HepG2 (cell line): ENCODE data around the gene COBL. TPM values are rescaled to one million over a fixed set of nuclear protein-coding genes. Genes with fewer than 3 reads are reported as not detected.

ENCODE experiments used
- ATAC-seq: fragments of 200-7000 bp; cut with Tn5 transposase; 3 replicates; pipeline ENCODE4 v1.9.1; 2020; ENCODE audit warnings: mild to moderate bottlenecking, moderate library complexity
- BruUV-seq: library from RNA; stranded (reverse); fragments of 400-500 nt; replicated peaks from 2 replicates; lab custom pipeline; 2021; lab: Mats Ljungman, UMichigan
- CTCF ChIA-PET: fragments of 300-600 bp; formaldehyde crosslinking; extraction: SDS; loops from one replicate; lab custom pipeline; 2021; ENCODE audit warnings: low total read pairs, inconsistent platforms, low intra/inter-chr PET ratio; lab: Yijun Ruan, JAX
- POLR2A ChIA-PET: fragments of 350-600 bp; sonication (Branson Sonifier 250); formaldehyde crosslinking; loops from one replicate; lab custom pipeline; 2020; ENCODE audit warnings: antibody characterized with exemption, inconsistent platforms; lab: Yijun Ruan, JAX
- DNase-seq: peaks from one replicate; pipeline ENCODE4 v3.0.0-alpha.2; 2015; ENCODE audit warnings: low spot score
- FAIRE-seq: peaks from 3 replicates; lab custom pipeline; 2011; peaks lifted over from hg19 to GRCh38; lab: Jason Lieb, UNC
- H2AFZ ChIP-seq: one replicate; pipeline ENCODE4 v1.6.1; 2011; ENCODE audit warnings: low read length, inconsistent platforms
- H3K27ac ChIP-seq: fragments of 300-600 bp; 3 replicates; pipeline ENCODE4 v1.8.0; 2011; ENCODE audit warnings: mixed run types, mild to moderate bottlenecking, mixed read lengths, low read length, inconsistent platforms; ENCODE audit not compliant: insufficient read depth; ENCODE audit errors: extremely low read length
- H3K27me3 ChIP-seq, 2 experiments: fragments of 200-600 bp in 1 of 2; 2 replicates in 1 of 2; 3 replicates in 1 of 2; pipeline versions ENCODE4 v1.6.0 to v1.8.0; 2011; ENCODE audit warnings: low read length in 2 of 2, mild to moderate bottlenecking in 2 of 2, moderate library complexity in 2 of 2, inconsistent platforms in 1 of 2; ENCODE audit not compliant: insufficient read depth in 2 of 2, control insufficient read depth in 1 of 2
- H3K36me3 ChIP-seq, 2 experiments: fragments of 200-600 bp in 1 of 2; replicated peaks in 1 of 2; 2 replicates in 1 of 2; 3 replicates in 1 of 2; pipeline versions ENCODE4 v1.5.1 to v1.8.0; 2011; ENCODE audit warnings: low read length in 2 of 2, inconsistent platforms in 1 of 2; ENCODE audit not compliant: insufficient read depth in 2 of 2, control insufficient read depth in 1 of 2
- H3K4me1 ChIP-seq: 2 replicates; pipeline ENCODE4 v1.5.1; 2012; ENCODE audit warnings: low read length, inconsistent platforms; ENCODE audit not compliant: insufficient read depth
- H3K4me2 ChIP-seq: 2 replicates; pipeline ENCODE4 v1.6.0; 2011; ENCODE audit warnings: low read depth, low read length, inconsistent platforms
- H3K4me3 ChIP-seq, 3 experiments: fragments of 200-600 bp in 1 of 3; sonication (generic), shearing (Covaris generic) in 1 of 3; replicated peaks in 1 of 3; 2 replicates each; pipeline ENCODE4 v1.5.1; 2011 to 2016; ENCODE audit warnings: low read length in 3 of 3, inconsistent platforms in 2 of 3, low read depth in 2 of 3, mild to moderate bottlenecking in 2 of 3, control low read depth in 1 of 3, mixed read lengths in 1 of 3; ENCODE audit not compliant: insufficient read depth in 1 of 3
- H3K79me2 ChIP-seq: one replicate; pipeline ENCODE4 v1.6.1; 2011; ENCODE audit warnings: low read length, inconsistent platforms; ENCODE audit not compliant: insufficient read depth
- H3K9ac ChIP-seq: 2 replicates; pipeline ENCODE4 v1.6.0; 2011; ENCODE audit warnings: mild to moderate bottlenecking, low read depth, low read length, inconsistent platforms; ENCODE audit not compliant: insufficient read depth
- H3K9me3 ChIP-seq: 2 replicates; pipeline ENCODE4 v1.5.1; 2012; ENCODE audit warnings: mild to moderate bottlenecking, low read length
- H4K20me1 ChIP-seq: 2 replicates; pipeline ENCODE4 v1.6.0; 2011; ENCODE audit warnings: inconsistent platforms, mild to moderate bottlenecking, low read length, moderate library complexity; ENCODE audit not compliant: insufficient read depth
- CC2D1A ChIP-seq: sonication (generic); formaldehyde crosslinking; IDR thresholded peaks from 2 replicates; pipeline ENCODE4 v1.8.1; 2023; ENCODE audit warnings: mild to moderate bottlenecking, missing genetic modification reagents
- CREB1 ChIP-seq, 2 experiments: fragments of 450-650 bp in 1 of 2; IDR thresholded peaks; 2 replicates each; pipeline ENCODE4 v1.6.1; 2016 to 2017; ENCODE audit warnings: control low read depth in 1 of 2, mild to moderate bottlenecking in 1 of 2, missing compliant biosample characterization in 1 of 2, missing genetic modification characterization in 1 of 2
- EZH2 ChIP-seq: conservative IDR thresholded peaks from 2 replicates; pipeline ENCODE4 v1.6.1; 2012; ENCODE audit warnings: mild to moderate bottlenecking, low read depth, low read length, moderate library complexity
- GRHL1 ChIP-seq: sonication (generic); formaldehyde crosslinking; conservative IDR thresholded peaks from 2 replicates; pipeline ENCODE4 v1.8.0; 2022; ENCODE audit warnings: missing genetic modification reagents
- KDM6A ChIP-seq: IDR thresholded peaks from 2 replicates; pipeline ENCODE4 v1.6.1; 2016; ENCODE audit warnings: low read depth
- MXD4 ChIP-seq: IDR thresholded peaks from 2 replicates; pipeline ENCODE4 v1.6.1; 2016; ENCODE audit warnings: mild to moderate bottlenecking, missing biosample characterization, missing genetic modification reagents
- SNRNP70 ChIP-seq: fragments of 200-400 bp; formaldehyde crosslinking; IDR thresholded peaks from 2 replicates; pipeline ENCODE4 v1.6.1; 2017; ENCODE audit warnings: mild to moderate bottlenecking, low read depth, low read length, moderate library complexity
- SP4 ChIP-seq: sonication (generic); formaldehyde crosslinking; IDR thresholded peaks from 2 replicates; pipeline ENCODE4 v1.8.1; 2023; ENCODE audit warnings: mild to moderate bottlenecking, missing genetic modification reagents
- ZBTB25 ChIP-seq: IDR thresholded peaks from 2 replicates; pipeline ENCODE4 v1.6.1; 2018; ENCODE audit warnings: missing genetic modification reagents
- ZFP36L2 ChIP-seq: sonication (generic); formaldehyde crosslinking; IDR thresholded peaks from 2 replicates; pipeline ENCODE4 v1.4.0; 2020; ENCODE audit warnings: missing genetic modification reagents
- ZFY ChIP-seq: sonication (generic); formaldehyde crosslinking; IDR thresholded peaks from 2 replicates; pipeline ENCODE4 v1.4.0; 2020; ENCODE audit warnings: missing genetic modification reagents
- ZNF256 ChIP-seq: sonication (generic); formaldehyde crosslinking; conservative IDR thresholded peaks from 2 replicates; pipeline ENCODE4 v1.4.0; 2020; ENCODE audit warnings: missing genetic modification reagents
- ZNF7 ChIP-seq: IDR thresholded peaks from 2 replicates; pipeline ENCODE4 v1.6.1; 2016; ENCODE audit warnings: missing biosample characterization, missing genetic modification reagents
- ZNF782 ChIP-seq: sonication (generic); formaldehyde crosslinking; IDR thresholded peaks from 2 replicates; pipeline ENCODE4 v1.4.0; 2020; ENCODE audit warnings: missing genetic modification reagents, mild to moderate bottlenecking, borderline replicate concordance
- WGBS: methylation state at CpG from one replicate; pipeline ENCODE4 v1.1.6; 2017; ENCODE audit warnings: low lambda C conversion rate; 5-methylcytosine and 5-hydroxymethylcytosine counted together
- in situ Hi-C: cut with HindIII; loops from 2 replicates; pipeline ENCODE4 v1.10.0; 2017; ENCODE audit warnings: low pct_unique_long_range_greater_than_20kb; ENCODE audit not compliant: extremely low pct_ligation_motif_present
- intact Hi-C: fragments of 100-400 bp; cut with micrococcal nuclease; formaldehyde crosslinking; loops from one replicate; pipeline ENCODE4 v1.10.0; 2022; ENCODE audit not compliant: unreplicated experiment
- polyA plus RNA-seq, 8 experiments: library from polyadenylated mRNA; depleted of rRNA in 3 of 8; stranded (reverse) in 7 of 8; unstranded in 1 of 8; fragments of >200 nt; fragmentation: Illumina TruSeq in 4 of 8; extraction: Trizol in 4 of 8; gene quantifications; 2 replicates each; pipeline versions ENCODE4 v1.2.1 to v1.2.3, GENCODE V29; 2011 to 2016; ENCODE audit warnings: low read depth in 4 of 8, missing spikeins in 1 of 8, mixed read lengths in 1 of 8; ENCODE audit not compliant: insufficient read depth in 1 of 8
- total RNA-seq, 5 experiments: library from RNA; depleted of rRNA; stranded (reverse); fragments of >200 nt; fragmentation: Illumina TruSeq; extraction: Trizol; gene quantifications; 2 replicates each; pipeline ENCODE4 v1.2.3, GENCODE V29; 2016; ENCODE audit warnings: low read depth in 1 of 5

COBL gene
- total and polyA plus RNA-seq, 2 of the 13 experiments (the other 11 are each of a cell fraction or from before 2014, with no cell fraction given): 3.8 to 4.9 TPM

GRCh38 chr7:51354434-51354833 is 37.8 kb upstream of the COBL start:
- no peak overlapping the region for H3K4me2 ChIP-seq
- in situ Hi-C loops (no loop called here), intact Hi-C loops (no loop called here)
- no peaks in the 10 kb centered on the region for H3K9me3 ChIP-seq
- ATAC-seq: no peak
- DNase-seq: no peak
- no peak overlapping the region for H3K4me3 ChIP-seq
- H3K79me2 ChIP-seq: no peaks in the 10 kb centered on the region
- H3K27ac ChIP-seq: no peak overlapping the region
- POLR2A ChIA-PET: no interaction called here
- H3K4me1 ChIP-seq: peaks cover 51% of the 10 kb centered on the region
- no peaks in the 10 kb centered on the region for H4K20me1 ChIP-seq
- TF ChIP-seq ZFP36L2 (CRISPR knock-in tag) (no peak), ZNF7 (CRISPR knock-in tag) (peak; percentile 87)
- no peak for FAIRE-seq
- no TSS peak for BruUV-seq
- no peaks in the 10 kb centered on the region for H3K36me3 ChIP-seq
- no peaks in the 10 kb centered on the region for H3K27me3 ChIP-seq
- H2AFZ ChIP-seq: no peak overlapping the region
- H3K9ac ChIP-seq: no peak overlapping the region
- CTCF ChIA-PET: no interaction called here
- WGBS: 56% methylated on average over 2 of the region's 2 CpGs

GRCh38 chr7:51352174-51353100 is 35.8 kb upstream of the COBL start:
- ChIA-PET POLR2A (no interaction called here), CTCF (no interaction called here)
- Histone ChIP-seq H3K9me3 (no peaks in the 10 kb centered on the region), H3K36me3 (no peaks in the 10 kb centered on the region), H2AFZ (no peak overlapping the region), H3K79me2 (no peaks in the 10 kb centered on the region), H3K4me2 (no peak overlapping the region), H3K27ac (no peak overlapping the region), H3K4me1 (peaks cover 31% of the 10 kb centered on the region), H3K9ac (no peak overlapping the region), H3K27me3 (no peaks in the 10 kb centered on the region), H3K4me3 (no peak overlapping the region), H4K20me1 (no peaks in the 10 kb centered on the region)
- FAIRE-seq: no peak
- peak; percentile 42; the same call in 2 of the 3 replicates for ATAC-seq
- intact Hi-C loops (no loop called here), in situ Hi-C loops (no loop called here)
- no peak for DNase-seq
- no TSS peak for BruUV-seq
- WGBS: 69% methylated on average over 10 of the region's 10 CpGs
- TF ChIP-seq MXD4 (CRISPR knock-in tag): no peak
- no peak for TF ChIP-seq SNRNP70
- no peak for TF ChIP-seq SP4
- no peak for TF ChIP-seq EZH2
- TF ChIP-seq ZFY: no peak
- TF ChIP-seq ZNF256 (CRISPR knock-in tag): no peak
- TF ChIP-seq ZBTB25: no peak
- TF ChIP-seq ZNF782 (CRISPR knock-in tag): no peak
- TF ChIP-seq KDM6A (CRISPR knock-in tag): no peak
- no peak for TF ChIP-seq CC2D1A (CRISPR knock-in tag)
- no peak for TF ChIP-seq GRHL1 (CRISPR knock-in tag)
- TF ChIP-seq CREB1 (IDR thresholded peaks at IDR 0.05): peak; percentile 48
- no peak for TF ChIP-seq CREB1 (CRISPR knock-in tag; IDR thresholded peaks at IDR 0.05)
